Embryonic facial prominence (tissue), 1 donor: ENCODE results near the gene SULF2.

ENCODE experiments used
- DNase-seq: peaks from one replicate; pipeline ENCODE4 v3.0.0-alpha.2; 2016; ENCODE audit errors: extremely low spot score

Gene SULF2

DNA sequence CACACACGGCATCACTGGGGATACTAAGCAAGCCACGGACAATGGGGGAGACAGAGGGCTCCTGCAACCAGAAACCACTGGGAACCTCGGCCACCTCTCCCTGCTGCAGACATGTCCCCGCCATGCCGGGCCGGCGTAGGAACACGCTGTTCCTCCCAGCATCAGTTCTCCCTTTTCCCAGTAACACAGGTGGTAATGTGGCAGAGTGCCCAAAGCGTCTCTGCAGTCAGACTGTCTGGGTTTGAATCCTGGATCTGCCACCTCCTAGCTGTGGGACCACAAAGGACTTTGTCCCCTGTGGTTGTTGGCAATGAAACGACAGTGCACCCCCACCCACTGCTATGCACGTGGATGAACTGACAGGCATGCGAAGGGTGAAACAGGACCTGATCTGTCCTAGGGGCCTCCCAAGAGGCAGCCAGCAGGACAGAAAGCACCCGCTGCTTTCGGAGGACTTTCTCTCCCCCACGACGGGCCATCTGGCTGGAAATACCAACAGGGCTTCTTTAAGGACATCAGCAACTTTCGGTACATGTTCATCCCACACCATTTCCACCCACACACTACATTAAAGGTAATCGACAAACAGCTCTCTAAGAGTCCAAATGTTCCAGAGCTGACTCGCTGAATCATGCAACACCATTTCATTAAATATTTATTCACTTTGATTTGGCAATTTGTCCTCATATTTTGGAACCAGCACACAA is 74.1 kb downstream of the SULF2 start:
- no peak for DNase-seq

DNA sequence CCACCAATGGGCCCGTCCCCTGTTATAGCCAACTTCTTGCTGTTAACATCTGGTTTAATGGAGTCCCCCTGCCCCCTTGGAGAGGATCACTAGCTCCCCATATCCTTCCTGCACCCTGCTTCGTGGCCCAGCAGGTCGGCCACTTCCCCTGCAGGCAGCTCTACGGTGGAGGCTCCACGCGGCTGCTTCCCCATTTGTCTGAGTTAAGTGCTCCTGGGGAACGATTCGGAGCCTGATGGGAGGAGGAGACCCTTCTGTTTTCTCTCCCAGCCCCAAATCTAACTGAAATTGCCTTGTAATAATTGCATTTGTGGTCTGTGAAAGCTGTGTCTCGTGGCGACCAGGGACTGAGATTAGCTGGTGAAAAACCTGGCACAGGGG is 74.6 kb downstream of the SULF2 start:
- DNase-seq, result no peak

DNA sequence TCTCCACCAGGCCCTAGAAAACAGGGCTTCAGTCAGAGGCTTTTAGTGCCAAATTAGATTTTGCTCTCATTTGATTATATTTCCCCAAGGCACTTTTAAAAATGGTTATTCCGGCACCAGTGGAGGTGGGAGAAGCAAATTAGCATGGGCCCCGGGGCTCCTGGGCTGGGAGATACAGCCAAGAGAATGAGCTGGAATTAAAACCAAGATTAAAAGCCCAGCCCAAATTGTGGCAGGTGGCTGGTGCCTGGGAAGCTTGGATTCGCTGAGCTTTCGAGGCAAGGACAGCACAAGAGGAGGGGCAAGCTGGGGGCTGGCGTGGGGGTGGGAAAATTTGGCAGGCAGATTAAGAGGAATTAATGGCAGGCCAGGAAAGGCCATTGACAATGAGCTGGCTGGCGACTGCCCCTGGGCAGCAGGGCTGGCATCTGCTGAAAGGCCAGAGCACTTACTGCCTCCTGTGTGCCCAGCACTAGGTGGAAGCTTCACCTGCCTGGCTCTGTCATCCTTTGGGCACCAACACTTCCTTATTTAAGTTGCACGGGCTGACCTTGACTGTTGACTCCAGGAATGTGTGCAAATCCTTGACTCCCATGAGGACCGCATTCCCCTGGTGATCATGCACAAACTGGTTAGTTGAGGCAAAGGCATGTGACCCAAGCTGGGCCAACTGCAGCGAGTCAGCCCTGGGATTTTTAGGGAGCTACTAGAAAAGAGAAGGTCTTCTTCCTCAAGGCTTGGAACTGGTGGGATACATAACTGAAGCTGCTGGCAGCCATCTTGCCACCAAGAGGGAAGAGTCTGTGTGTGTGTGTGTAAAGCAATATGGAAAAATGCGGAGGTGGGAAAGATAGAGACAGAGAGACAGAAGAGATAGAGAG is 76.1 kb downstream of the SULF2 start:
- DNase-seq, result no peak

DNA sequence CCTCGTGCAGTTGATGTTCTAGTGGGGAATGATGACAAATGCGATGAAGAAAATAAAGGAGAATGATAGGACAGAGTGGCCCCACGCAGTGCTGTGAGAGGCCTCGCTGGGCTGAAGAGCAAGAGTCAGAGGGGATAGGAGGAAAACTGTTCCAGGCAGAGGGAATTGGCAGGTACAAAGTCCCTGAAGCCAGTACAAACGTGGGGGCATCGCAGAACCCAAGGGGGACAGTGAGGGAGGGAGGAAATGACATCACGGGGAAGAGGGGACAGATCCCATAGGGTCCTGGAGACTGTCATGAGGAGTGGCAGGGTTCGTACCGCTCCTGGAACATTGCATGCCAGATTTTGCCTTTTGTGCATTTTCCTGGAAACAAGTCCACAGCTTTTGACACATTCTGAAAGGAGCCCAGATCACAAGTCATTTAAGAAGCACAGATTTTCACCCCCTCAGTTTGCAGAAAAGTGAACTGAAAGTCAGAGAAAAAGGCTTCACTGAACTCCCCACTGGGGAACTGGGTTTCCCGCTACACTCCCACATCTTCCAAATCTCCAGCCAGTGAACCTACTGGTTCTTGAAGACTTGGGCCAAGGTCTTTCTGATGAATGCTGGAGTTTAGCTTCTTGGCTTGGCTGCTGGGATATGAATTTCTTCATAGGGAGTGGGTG is 77.0 kb downstream of the SULF2 start:
- no peak for DNase-seq

DNA sequence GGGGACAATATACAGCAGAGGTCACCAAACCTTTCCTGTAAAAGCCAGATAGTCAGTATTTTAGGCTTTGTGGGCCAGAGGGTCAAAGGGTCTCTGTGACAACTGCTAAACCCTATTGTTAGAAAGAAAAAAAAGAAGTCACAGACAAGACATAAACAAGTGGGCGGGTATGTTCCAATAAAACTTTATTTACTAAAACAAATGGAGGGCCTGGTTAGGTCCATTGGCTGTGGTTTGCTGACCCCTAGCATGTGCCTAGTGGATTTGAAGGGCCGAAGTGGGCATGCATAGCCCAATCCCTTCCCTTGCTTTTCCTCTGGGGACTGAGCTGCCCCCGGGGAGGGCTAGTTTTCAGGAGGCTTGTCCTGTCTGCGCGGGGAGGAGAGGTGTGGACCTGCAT is 78.9 kb downstream of the SULF2 start:
- DNase-seq, result no peak

DNA sequence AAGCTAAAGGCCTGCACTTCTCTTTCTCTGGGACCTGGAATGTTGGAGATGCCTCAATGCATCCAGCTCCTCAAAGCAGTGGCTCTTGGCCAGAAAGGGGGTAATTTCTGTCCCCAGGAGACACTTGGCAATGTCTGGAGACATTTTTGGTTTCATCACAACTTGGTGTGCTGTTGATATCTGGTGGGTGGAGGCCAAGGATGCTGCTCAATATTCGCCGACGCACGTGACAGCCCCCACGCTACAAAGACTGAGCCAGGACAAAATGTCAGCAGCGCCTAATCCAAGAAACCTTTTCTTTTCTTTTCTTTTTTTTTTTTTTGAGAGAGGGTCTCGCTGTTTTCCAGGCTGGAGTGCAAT is 79.8 kb downstream of the SULF2 start:
- DNase-seq, result no peak

DNA sequence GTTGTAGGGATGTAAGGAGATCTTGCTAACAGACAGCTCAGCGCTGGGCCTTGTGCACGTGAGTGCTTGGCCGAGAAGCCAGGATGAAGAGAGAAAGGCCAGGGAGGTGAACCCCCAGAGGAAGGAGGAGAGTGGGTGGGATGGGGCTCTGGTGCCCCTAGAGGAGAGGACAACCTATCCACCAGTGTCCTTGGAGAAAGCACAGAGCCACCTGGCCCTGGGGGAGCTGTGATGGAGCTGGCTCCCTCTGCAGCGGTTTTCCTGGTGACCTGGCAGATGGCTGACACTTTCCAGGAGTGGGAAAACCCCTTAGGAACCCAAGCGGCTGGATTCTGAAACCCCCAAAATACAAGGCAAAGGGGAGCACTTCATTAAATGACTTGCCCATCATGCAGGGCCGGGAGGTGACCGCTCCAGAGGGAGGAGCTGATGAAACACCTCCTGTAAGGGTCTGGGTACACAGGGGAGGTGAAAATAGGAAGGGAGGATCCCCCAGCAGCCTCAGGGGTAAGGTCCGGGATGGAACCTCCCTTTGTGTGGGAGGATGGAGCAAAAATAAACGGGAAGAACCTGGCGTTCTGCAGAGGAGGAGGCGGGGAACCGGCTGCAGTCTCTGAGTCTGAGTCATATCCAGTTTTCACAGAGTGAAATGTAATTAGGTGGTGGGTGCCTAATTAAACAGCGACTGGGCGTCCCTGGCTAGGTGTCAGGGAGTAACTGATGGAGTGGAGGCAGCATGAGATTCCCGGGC is 80.4 kb downstream of the SULF2 start:
- DNase-seq, result no peak

DNA sequence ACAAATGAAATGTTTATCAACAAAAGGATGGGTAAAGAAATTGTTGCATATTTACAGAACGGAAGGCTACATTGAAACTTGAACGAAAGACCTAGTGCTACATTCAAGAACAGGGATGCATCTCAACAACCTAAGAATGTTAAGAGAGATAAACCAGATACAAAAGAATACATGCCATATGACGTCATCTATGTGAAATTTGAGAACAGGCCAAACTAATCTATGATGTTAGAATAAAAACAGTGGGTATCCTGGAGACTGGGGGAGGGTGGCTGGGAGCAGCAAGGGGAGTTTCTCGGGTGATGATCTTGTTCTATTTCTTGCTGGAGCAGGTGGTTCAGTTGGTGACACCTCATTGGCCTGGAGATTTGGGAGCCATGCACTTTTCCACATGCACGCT is 81.5 kb downstream of the SULF2 start:
- no peak for DNase-seq

DNA sequence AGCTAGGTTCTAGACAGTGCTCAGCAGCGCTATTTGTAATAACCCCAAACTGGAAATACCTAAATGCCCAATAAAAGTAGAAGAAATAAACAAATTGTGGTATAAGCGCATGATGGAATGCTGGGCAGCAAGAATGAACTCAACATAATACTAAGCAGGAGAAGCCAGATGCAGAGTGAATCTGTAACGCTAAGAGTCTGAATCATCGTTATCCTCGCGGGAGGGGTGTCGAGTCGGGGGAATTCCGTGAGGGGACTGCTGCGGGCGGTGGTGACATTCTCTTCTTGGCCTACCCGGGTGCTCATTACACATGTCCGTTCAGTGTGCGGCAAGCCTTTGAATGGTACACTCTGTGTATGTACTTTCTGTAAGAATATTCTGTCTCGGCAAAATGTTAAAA is 83.7 kb downstream of the SULF2 start:
- no peak for DNase-seq

DNA sequence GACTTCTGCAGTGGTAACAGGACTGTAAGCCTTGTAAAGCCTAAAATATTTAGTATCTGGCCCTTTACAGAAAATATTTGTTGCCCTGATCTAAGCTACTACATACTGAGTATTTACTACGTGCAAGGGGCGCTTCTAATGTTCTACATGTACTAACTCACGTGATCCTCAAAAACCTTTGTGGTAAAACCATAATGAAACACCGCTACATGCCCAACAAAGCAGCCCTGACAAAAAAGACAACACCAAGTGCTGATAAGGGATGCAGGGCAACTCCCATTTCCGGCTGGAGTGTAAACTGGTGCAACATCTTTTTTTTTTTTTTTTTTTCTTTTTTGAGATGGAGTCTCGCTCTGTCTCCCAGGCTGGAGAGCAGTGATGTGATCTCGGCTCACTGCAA is 85.0 kb downstream of the SULF2 start:
- DNase-seq, result no peak

DNA sequence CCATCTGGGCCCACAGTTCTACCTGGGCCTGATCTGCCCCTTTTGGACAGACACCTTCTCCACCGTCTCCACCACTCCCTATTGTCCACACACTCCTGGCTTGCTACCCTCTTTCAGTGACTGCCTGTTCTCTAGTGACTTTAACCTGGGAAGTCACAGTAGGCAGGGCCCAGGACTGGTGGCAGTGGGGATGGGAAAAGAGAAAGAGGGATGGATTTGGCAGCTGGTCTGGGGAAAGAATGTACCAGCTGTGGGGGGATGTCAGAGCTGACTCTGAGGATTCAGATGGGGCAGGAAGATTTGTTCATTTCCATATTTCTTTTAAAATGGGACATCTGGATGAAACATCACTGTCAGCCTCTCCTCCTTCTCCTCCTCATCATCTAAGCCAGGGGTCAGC is 85.5 kb downstream of the SULF2 start:
- no peak for DNase-seq

DNA sequence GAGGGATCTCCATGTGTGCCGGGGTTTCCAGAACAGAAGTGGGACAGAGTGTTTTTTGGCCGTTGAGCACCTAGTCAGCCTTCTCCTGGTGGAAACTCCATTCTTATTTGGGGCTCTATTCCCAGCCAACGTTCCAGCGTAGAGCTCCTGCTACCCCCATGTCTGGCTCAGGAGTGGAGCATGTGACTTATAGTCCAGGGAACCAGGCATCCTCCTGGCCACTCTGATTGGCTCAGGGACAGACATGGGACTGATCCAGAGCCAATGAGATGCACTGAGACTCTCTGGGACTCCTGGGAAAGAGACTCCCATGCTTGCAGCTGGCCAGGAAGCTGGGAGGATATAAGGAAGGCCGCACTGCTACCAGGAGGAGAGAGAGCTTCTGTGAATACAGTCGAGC is 87.1 kb downstream of the SULF2 start:
- DNase-seq, result no peak

DNA sequence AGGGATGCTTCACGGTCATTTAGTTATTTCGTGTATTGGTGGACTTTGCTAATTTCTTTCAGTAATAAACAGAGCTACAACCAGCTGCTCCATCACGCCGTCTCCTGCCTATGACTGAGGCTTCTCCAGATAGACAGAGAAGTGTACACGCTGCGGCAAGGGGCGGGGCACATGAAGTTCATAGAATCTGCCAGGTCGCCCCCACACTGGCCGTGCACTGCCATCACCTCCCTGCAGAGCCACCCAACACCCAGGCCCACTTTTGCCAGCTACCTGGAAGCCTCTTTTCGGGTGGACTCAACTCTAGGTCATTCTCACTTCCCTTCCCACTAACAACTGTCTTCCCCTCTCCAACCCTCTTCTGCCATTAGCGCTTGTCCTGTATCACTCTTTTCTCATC is 88.4 kb downstream of the SULF2 start:
- DNase-seq, result no peak

DNA sequence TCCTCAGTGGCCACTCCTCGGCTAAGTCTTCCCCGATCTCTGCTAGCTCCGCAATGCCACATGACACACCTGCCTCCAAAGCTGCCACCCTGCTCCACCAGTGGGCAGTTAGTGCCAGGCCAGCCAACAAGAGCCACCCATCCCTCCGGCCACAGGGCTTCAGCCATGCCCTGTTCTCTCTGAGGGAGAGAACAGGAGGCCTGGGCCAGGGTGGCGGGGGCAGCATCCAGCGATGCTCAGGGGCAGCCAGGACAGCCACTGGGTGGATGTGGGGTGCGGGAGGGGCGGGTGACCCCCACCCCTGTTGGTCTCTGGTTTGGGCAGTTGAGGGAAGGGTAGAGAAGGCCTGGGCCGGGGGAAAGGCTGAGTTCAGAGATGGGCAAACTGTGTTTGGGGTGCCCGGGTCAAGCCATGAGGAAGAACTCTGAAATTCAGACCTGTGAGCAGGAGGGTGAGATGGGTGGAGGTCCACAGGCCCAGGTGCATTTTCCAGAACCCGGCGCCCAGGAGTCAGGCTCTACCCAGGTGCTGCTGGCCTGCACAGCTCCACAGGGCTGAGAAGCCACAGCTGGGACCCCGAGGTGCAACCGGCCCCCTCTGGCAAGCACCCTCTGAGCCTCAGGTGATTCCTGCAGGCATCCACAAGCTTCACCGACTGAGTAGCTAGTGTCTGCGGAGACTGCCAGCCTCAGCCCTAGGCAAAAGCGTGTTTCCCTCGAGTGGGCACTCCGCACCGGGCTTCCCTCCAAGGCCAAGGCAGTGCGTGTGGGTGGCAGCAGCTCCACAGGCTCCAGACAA is 91.1 kb downstream of the SULF2 start:
- no peak for DNase-seq

DNA sequence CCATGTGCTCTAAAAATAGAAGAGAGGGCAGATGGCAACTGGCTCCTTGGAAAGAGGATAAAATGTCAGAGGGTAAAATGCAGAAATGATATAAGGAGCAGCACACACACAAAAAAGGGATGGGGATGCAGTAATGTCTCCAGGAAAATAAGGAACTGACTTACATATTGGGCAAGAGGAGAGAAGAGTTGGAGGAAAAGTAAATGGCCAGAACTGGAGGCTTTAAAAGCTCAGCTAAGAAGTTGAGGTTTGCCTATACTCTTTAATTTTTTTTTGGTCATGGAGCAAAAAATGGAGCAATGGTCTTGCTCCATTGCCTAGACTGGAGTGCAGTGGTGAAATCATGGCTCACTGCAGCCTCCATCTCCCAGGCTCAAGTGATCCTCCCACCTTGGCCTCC is 93.7 kb downstream of the SULF2 start:
- no peak for DNase-seq

DNA sequence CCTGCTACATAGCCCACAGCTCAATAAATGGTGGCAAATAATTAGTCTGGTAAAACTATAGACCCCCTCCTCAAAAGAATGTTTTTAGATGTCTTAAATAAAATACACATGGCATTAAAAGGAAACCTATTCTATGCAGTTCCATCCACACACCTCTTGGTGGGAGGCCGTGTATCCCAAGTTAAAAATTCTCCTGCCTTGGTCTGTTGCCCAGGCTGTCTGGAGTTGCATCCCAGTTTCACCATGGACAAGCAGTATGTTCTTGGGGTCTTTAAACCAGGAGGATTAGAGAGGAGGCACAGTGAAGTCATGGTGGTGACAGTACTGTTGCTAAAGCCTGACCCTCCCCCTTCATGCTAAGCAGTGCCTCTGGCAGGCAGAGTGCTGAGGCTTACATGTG is 95.5 kb downstream of the SULF2 start:
- no peak for DNase-seq

DNA sequence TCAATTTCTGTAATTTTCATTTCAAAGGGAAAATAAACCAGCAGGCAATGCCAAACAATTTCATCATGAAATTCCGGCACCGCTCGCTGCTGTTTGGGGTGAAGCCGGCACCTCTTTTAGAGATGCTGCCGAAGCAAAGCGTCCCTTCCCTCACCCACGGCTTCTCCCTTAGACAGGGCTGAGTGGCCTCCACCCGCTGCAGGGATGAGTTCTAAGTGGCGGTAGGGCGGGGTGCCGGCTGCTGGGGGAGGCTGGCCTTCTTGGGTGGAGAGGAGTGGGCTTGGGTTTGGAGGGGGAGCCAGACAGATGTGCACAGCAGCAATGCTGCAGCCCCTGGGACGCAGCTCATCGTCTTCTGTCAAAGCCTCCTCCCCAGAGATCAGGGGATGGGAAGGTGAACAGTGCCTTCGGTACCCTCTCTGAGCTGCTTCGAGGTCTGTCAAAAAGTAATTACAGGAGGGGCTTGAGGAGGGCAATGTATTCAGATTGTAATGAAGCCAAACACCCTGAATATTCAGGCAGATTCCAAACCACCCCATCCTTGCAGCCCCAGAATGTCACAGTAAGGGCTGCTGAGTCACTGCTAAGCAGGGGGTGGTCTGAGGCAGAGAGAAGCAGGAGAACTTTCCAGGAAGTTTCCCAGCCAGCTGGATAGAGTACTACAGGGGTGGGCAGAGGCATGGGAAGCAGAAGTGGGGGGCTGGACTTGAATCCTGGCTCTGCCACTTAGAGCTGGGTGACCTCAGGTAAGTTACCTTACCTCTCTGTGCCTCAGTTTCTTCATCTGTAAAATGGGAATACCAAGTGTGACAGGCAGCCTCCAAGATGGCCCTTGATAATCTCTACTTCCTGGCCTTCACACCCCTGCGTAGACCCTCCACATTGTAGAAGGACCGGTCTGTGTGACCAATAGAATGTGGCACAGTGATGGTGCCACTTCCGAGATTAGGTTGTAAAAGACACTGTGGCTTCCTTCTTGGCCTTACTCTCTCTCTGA is 96.6 kb downstream of the SULF2 start:
- no peak for DNase-seq

DNA sequence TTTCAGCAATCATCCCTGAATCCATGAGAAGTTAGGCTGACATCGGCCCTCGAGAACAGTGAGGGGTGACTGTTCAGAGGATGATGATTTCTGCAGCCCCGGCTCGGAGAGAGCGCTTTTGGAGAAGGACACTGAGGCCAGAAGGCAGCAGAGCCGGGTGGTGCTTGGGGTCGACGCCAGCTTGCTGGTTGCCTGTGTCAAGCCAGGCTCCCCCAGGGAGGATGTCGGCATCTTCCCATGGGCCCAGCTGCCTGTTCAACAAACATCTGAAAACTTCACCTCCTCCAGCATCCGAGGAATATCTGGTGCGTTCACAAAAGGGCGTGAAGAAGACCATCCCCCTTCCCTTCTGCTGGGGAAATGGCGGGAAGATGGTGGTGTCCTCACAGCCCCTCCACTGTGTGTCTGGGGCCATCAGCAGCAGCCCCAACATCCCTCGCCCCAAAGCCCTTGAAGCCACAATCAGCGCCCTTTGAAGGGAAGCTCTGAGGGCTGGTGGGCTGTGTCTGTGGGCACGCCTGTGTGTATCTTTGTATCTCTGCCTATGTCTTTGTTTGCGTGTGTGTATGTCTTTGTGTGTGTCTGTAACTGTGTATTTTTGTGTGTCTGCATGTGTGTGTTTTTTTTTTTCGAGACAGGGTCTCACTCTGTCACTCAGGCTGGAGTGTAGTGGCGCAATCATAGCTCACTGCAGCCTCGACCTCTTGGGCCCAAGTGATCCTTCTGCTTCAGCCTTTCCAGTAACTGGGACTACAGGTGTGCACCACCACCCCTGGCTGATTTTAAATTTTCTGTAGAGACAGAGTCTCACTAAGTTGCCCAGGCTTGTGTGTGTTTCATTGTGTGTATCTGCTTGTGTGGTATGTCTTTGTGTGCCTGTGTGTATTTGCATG is 97.9 kb downstream of the SULF2 start:
- DNase-seq, result no peak

DNA sequence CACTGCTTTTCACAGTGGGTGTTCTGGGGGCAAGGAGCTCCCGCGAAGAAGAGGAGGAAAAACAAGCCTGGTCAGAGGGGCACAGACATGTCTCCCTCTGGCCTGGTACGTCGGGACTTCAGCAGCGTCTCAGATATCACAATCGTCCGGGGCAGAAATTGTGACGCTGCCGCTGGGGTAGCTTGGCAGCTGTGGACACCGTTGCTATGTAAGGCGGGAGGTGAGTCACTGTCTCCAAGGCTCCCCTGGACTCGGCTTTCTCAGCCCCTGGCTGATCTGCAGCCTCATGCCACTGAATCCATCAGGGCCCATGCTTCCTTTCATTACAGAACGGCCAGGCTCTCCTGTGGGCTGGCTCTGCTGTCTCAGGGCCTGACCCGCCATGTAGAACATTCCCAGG is 98.7 kb downstream of the SULF2 start:
- DNase-seq, result no peak
